Neuronal stem cell (in vitro differentiated cells): ENCODE results near the gene WNT9B.
A peak's percentile ranks its signal among the peaks of the same experiment; 100 is the strongest.

Experiments used
- DNase-seq: peaks from one replicate; pipeline ENCODE4 v3.0.0-alpha.2; 2013; ENCODE audit warnings: low spot score
- H2AFZ ChIP-seq: one replicate; pipeline ENCODE4 v1.6.1; 2013; ENCODE audit warnings: mild to moderate bottlenecking, low read length, inconsistent platforms
- H2AK5ac ChIP-seq: 2 replicates; pipeline ENCODE4 v1.6.1; 2013; ENCODE audit warnings: low read depth, mild to moderate bottlenecking, inconsistent platforms, low read length, moderate library complexity, mixed read lengths
- H2BK120ac ChIP-seq: 2 replicates; pipeline ENCODE4 v1.6.1; 2013; ENCODE audit warnings: low read depth, mild to moderate bottlenecking, inconsistent platforms, low read length, moderate library complexity, mixed read lengths
- H2BK12ac ChIP-seq: one replicate; pipeline ENCODE4 v1.6.1; 2013; ENCODE audit warnings: low read length, inconsistent platforms
- H2BK15ac ChIP-seq: 2 replicates; pipeline ENCODE4 v1.6.1; 2013; ENCODE audit warnings: mild to moderate bottlenecking, low read length, inconsistent platforms, mixed read lengths
- H2BK5ac ChIP-seq: one replicate; pipeline ENCODE4 v1.6.1; 2013; ENCODE audit warnings: inconsistent platforms, mild to moderate bottlenecking, low read length, moderate library complexity
- H3K14ac ChIP-seq: one replicate; pipeline ENCODE4 v1.6.1; 2013; ENCODE audit warnings: low read length, inconsistent platforms
- H3K18ac ChIP-seq: 2 replicates; pipeline ENCODE4 v1.6.1; 2013; ENCODE audit warnings: low read length, inconsistent platforms
- H3K23ac ChIP-seq: 2 replicates; pipeline ENCODE4 v1.6.1; 2013; ENCODE audit warnings: low read depth, mild to moderate bottlenecking, mixed read lengths, low read length, inconsistent platforms; ENCODE audit not compliant: poor library complexity
- H3K27ac ChIP-seq: replicated peaks from 3 replicates; pipeline ENCODE4 v1.5.1; 2013; ENCODE audit warnings: low read length, inconsistent platforms
- H3K27me3 ChIP-seq, 3 experiments: 2 replicates each; pipeline ENCODE4 v1.6.1; 2013; ENCODE audit warnings: low read length in 3 of 3, mild to moderate bottlenecking in 2 of 3, inconsistent platforms in 1 of 3, low read depth in 1 of 3, mixed read lengths in 1 of 3, moderate library complexity in 1 of 3; ENCODE audit not compliant: control insufficient read depth in 3 of 3, insufficient read depth in 3 of 3
- H3K36me3 ChIP-seq, 2 donors: replicated peaks in 1 of 2; 2 replicates each; pipeline ENCODE4 v1.6.1; 2013; ENCODE audit warnings: low read length in 2 of 2; ENCODE audit not compliant: control insufficient read depth in 2 of 2, insufficient read depth in 2 of 2
- H3K4ac ChIP-seq: 2 replicates; pipeline ENCODE4 v1.6.1; 2013; ENCODE audit warnings: inconsistent platforms, mild to moderate bottlenecking, low read length, moderate library complexity
- H3K4me1 ChIP-seq, 2 donors: 1 replicate in 1 of 2; 2 replicates in 1 of 2; pipeline ENCODE4 v1.6.1; 2013; ENCODE audit warnings: low read length in 2 of 2, low read depth in 1 of 2; ENCODE audit not compliant: control insufficient read depth in 2 of 2, insufficient read depth in 1 of 2
- H3K4me2 ChIP-seq: one replicate; pipeline ENCODE4 v1.6.1; 2013; ENCODE audit warnings: mild to moderate bottlenecking, low read length, inconsistent platforms; ENCODE audit not compliant: insufficient read depth, poor library complexity, severe bottlenecking
- H3K4me3 ChIP-seq, 2 donors: 2 replicates each; pipeline ENCODE4 v1.5.1; 2013; ENCODE audit warnings: low read length in 2 of 2, mild to moderate bottlenecking in 2 of 2, inconsistent platforms in 1 of 2, moderate library complexity in 1 of 2
- H3K79me1 ChIP-seq: one replicate; pipeline ENCODE4 v1.6.1; 2013; ENCODE audit warnings: low read depth, mild to moderate bottlenecking, inconsistent platforms, low read length, moderate library complexity
- H3K9ac ChIP-seq: one replicate; pipeline ENCODE4 v1.6.1; 2013; ENCODE audit warnings: mild to moderate bottlenecking, low read depth, low read length, inconsistent platforms; ENCODE audit not compliant: poor library complexity
- H3K9me3 ChIP-seq, 2 donors: replicated peaks in 1 of 2; 2 replicates each; pipeline versions ENCODE3 to v1.6.1; 2013; ENCODE audit warnings: low read length in 2 of 2, mild to moderate bottlenecking in 2 of 2, inconsistent platforms in 1 of 2, low read depth in 1 of 2, mixed read lengths in 1 of 2, moderate library complexity in 1 of 2; ENCODE audit not compliant: control insufficient read depth in 2 of 2, insufficient read depth in 1 of 2
- H4K8ac ChIP-seq: one replicate; pipeline ENCODE4 v1.6.1; 2013; ENCODE audit warnings: low read depth, mild to moderate bottlenecking, inconsistent platforms, low read length, moderate library complexity
- H4K91ac ChIP-seq: one replicate; pipeline ENCODE4 v1.6.1; 2013; ENCODE audit warnings: low read length, low read depth, mild to moderate bottlenecking, inconsistent platforms; ENCODE audit not compliant: poor library complexity
- WGBS, 2 donors: extraction: QIAGEN DNeasy Blood & Tissue Kit; methylation state at CpG; one replicate each; pipeline ENCODE4 v1.1.7; 2013; ENCODE audit warnings: missing lambda C conversion rate in 2 of 2, mixed read lengths in 1 of 2; ENCODE audit not compliant: insufficient read length in 2 of 2, insufficient replicate concordance in 1 of 2; ENCODE audit errors: extremely low coverage in 2 of 2; 5-methylcytosine and 5-hydroxymethylcytosine counted together

The WNT9B gene

DNA sequence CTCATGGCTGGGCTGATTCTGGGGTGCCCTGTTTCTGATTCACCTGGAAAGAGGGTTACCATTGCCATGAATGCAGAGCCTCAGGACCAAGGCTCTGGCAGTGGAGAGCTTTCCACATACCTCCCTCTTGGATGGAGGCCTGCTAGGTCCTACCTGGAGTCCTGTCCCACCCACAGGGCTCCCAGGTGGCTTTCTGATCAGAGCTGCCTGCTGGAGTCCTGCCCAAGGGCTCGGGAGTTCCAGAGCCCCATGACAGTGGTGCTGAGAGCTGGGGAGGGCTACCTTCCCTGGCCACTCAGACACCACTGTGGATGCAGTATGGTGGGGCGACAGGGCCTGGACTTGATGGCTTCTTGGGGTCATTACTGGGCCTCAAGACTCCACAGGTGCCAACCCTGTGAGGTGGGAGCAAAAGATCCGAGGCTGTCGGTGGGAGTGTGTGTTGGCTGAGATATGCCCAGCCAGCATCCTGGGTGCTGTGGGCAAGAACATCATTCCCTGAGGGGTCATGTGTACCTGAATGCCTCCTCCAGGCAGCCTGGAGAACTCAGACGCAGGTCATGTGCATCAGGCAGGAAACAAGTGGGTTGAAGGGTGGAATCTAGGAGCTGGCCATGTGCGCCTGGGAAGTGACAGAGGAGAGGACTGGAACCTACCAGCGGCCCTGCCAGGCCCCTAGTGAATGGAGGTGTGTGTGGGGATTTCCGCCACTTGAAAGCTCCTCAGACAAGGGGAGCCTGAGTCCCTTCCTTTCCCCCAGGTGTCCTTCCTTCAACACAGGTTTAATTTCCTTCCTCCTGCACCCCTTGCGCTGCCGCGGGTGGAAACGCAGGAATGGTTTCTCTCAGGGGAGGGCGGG is 30.6 kb upstream of the WNT9B start:
- Histone ChIP-seq H3K18ac (peak overlapping the region; percentile 54), H3K79me1 (no peaks in the 10 kb centered on the region), H2BK12ac (no peak overlapping the region), H3K4me3 (peak overlapping the region; percentile 47 to 80), H3K14ac (no peak overlapping the region), H3K23ac (peak overlapping the region; percentile 52), H3K9me3 (peaks cover 0 to 13% of the 10 kb centered on the region in 2 donors), H3K4ac (no peak overlapping the region), H2AFZ (peak overlapping the region; percentile 80), H3K27ac (no peak overlapping the region), H2BK5ac (peak overlapping the region; percentile 55), H3K9ac (peak overlapping the region; percentile 3), H2AK5ac (peak overlapping the region; percentile 92), H3K4me1 (peaks cover 24 to 42% of the 10 kb centered on the region in 2 donors), H2BK15ac (peak overlapping the region; percentile 14), H3K36me3 (no peaks in the 10 kb centered on the region), H4K8ac (no peak overlapping the region), H4K91ac (no peak overlapping the region), H2BK120ac (no peak overlapping the region), H3K4me2 (no peak overlapping the region), H3K27me3 (peaks cover 0 to 86% (median 48%) of the 10 kb centered on the region in 3 experiments)
- no CpG with 5 or more reads among the region's 13 CpGs for WGBS, 2 donors
- no peak for DNase-seq

DNA sequence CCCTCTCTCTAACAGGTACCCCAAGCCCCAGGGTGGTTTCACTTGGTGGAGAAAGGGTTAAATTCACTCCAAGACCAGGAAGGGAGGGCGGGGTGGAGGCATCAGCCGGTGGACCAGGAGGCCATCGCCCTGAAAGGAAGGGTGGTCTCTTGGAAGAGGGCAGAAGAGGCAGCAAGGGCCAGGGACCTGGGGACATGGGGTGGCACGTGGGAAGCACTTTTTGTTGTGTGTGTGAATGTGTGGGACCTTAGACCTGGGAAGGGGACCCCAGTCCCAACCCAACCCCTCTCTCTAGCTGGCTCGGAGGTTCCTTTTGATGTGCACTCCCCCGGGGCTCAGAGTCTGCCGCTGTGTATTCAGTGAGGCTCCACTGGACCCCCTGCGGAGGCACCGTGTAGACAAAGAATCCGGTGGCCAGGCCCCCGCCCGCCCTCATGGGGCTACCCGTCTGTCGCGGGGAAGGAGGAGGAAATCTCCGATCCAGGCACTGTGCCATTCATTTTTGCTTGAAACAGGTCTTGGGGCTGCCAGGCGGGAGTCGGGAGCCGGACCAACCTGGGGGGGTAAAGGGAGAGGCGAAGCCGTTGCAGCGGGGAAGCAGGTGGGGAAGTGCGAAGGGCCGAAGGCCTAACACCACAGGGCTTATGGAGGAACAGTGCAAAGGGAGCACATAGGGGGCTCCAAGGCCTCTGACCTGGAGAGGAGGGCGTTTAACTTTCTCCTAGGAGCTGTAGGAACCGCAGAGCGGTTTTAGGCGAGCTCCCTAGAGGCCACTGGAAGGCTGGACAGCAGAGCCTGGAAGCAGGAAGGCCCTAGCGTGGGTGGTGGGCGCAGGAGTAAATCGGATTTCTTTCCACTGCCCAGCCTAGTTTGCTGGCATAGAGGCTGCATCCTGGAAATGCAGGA is 29.6 kb upstream of the WNT9B start:
- no peak overlapping the region for H3K4ac ChIP-seq
- H2BK15ac ChIP-seq: peak overlapping the region; percentile 14
- no peak overlapping the region for H3K4me2 ChIP-seq
- H2AFZ ChIP-seq: no peak overlapping the region
- no peak overlapping the region for H4K8ac ChIP-seq
- H4K91ac ChIP-seq: no peak overlapping the region
- H3K27ac ChIP-seq: no peak overlapping the region
- peak overlapping the region; percentile 92 for H2AK5ac ChIP-seq
- no CpG with 5 or more reads among the region's 31 CpGs for WGBS, 2 donors
- peak overlapping the region; percentile 77 for H3K18ac ChIP-seq
- H3K79me1 ChIP-seq: no peaks in the 10 kb centered on the region
- H3K14ac ChIP-seq: no peak overlapping the region
- peak overlapping the region; percentile 77 for H3K23ac ChIP-seq
- DNase-seq: no peak
- no peak overlapping the region for H2BK5ac ChIP-seq
- H3K9ac ChIP-seq: peak overlapping the region; percentile 30
- no peak overlapping the region for H3K4me3 ChIP-seq
- peaks cover 0 to 82% (median 46%) of the 10 kb centered on the region in 3 experiments for H3K27me3 ChIP-seq
- no peak overlapping the region for H2BK12ac ChIP-seq
- peak overlapping the region; percentile 9 for H2BK120ac ChIP-seq
- H3K4me1 ChIP-seq: peaks cover 24 to 32% of the 10 kb centered on the region in 2 donors
- peaks cover 0 to 13% of the 10 kb centered on the region in 2 donors for H3K9me3 ChIP-seq
- H3K36me3 ChIP-seq: no peaks in the 10 kb centered on the region

DNA sequence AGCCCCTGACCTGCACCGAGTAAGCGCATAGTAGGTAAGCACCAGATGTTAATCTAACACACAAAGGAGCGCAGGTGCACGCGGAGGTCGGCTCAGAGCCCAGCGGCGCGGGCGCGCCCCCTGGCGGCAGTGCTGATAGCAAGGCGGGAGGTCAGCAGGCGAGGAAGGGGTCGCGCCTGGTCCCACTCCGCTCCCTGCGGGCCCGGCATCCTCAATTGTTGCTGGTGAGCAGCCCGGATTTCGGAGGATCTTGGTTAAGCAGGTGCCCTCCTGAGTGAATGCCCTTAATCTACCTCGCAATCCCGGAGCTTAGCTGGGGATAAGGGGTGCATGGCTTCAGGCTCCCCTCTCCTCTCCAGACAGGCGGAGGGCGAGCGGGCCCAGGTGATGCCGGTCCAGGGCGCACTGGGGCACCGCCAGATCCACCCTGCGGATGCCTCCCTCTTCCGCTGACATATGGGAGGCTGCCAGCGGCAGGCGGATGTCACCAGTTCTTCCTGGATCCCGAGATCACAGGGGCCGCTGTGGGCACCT is 28.9 kb upstream of the WNT9B start:
- H3K23ac ChIP-seq: peak overlapping the region; percentile 77
- H3K79me1 ChIP-seq: no peaks in the 10 kb centered on the region
- no peak overlapping the region for H3K4me2 ChIP-seq
- H2BK12ac ChIP-seq: peak overlapping the region; percentile 67
- peaks cover 0 to 13% of the 10 kb centered on the region in 2 donors for H3K9me3 ChIP-seq
- no peak overlapping the region for H3K27ac ChIP-seq
- no peak overlapping the region for H3K4ac ChIP-seq
- H3K9ac ChIP-seq: peak overlapping the region; percentile 30
- H3K14ac ChIP-seq: no peak overlapping the region
- H4K8ac ChIP-seq: no peak overlapping the region
- H3K18ac ChIP-seq: peak overlapping the region; percentile 87
- peak overlapping the region; percentile 71 for H2AK5ac ChIP-seq
- no peak for DNase-seq
- no peak overlapping the region for H4K91ac ChIP-seq
- H3K27me3 ChIP-seq: peaks cover 0 to 80% (median 40%) of the 10 kb centered on the region in 3 experiments
- no peak overlapping the region for H3K4me3 ChIP-seq
- WGBS, 2 donors: no CpG with 5 or more reads among the region's 35 CpGs
- no peak overlapping the region for H2BK5ac ChIP-seq
- peaks cover 23 to 27% of the 10 kb centered on the region in 2 donors for H3K4me1 ChIP-seq
- no peak overlapping the region for H2AFZ ChIP-seq
- H2BK15ac ChIP-seq: no peak overlapping the region
- H2BK120ac ChIP-seq: peak overlapping the region; percentile 9
- no peaks in the 10 kb centered on the region for H3K36me3 ChIP-seq
